Karpas-422 (cell line): ENCODE measurements around the gene BTN1A1. TPM values are rescaled to one million over a fixed set of nuclear protein-coding genes. Genes with fewer than 3 reads are reported as not detected.
"Not testable (repeated sequence)": the region's sequence is repeated elsewhere in the genome, so short reads cannot be mapped to it uniquely, and the experiment has no call there.

Experiments
- DNase-seq: peaks from one replicate; pipeline ENCODE4 v3.0.0-alpha.2; 2015
- H2AFZ ChIP-seq: fragments of 200-600 bp; sonication (generic); 2 replicates; pipeline ENCODE4 v1.6.1; 2014; ENCODE audit warnings: antibody characterized with exemption, low read length, mixed read lengths
- H3K27ac ChIP-seq: fragments of 200-600 bp; sonication (generic); 2 replicates; pipeline ENCODE4 v1.5.1; 2014; ENCODE audit warnings: mild to moderate bottlenecking, low read length, moderate library complexity
- H3K27me3 ChIP-seq: fragments of 200-600 bp; sonication (generic); 2 replicates; pipeline ENCODE4 v1.6.1; 2014; ENCODE audit warnings: low read length, mixed read lengths
- H3K36me3 ChIP-seq: fragments of 200-600 bp; sonication (generic); 2 replicates; pipeline ENCODE4 v1.6.1; 2014; ENCODE audit warnings: low read length, mixed read lengths; ENCODE audit not compliant: insufficient read depth
- H3K4me1 ChIP-seq: fragments of 200-600 bp; sonication (generic); 2 replicates; pipeline ENCODE4 v1.6.1; 2014; ENCODE audit warnings: mild to moderate bottlenecking, low read length, mixed read lengths
- H3K4me2 ChIP-seq: fragments of 200-600 bp; sonication (generic); 2 replicates; pipeline ENCODE4 v1.6.1; 2014; ENCODE audit warnings: low read length, low read depth, mild to moderate bottlenecking; ENCODE audit not compliant: poor library complexity, severe bottlenecking
- H3K4me3 ChIP-seq: fragments of 200-600 bp; sonication (generic); 2 replicates; pipeline ENCODE4 v1.5.1; 2014; ENCODE audit warnings: mild to moderate bottlenecking, antibody characterized with exemption, low read length, mixed read lengths
- H3K79me2 ChIP-seq: fragments of 200-600 bp; sonication (generic); 2 replicates; pipeline ENCODE4 v1.6.1; 2014; ENCODE audit warnings: mild to moderate bottlenecking, low read length, mixed read lengths
- H3K9ac ChIP-seq: fragments of 200-600 bp; sonication (generic); 2 replicates; pipeline ENCODE4 v1.6.0; 2014; ENCODE audit warnings: low read length
- H3K9me2 ChIP-seq: fragments of 200-600 bp; sonication (generic), shearing (Covaris generic); replicated peaks from 2 replicates; pipeline ENCODE4 v1.6.0; 2014; ENCODE audit warnings: mild to moderate bottlenecking, low read length, moderate library complexity; ENCODE audit not compliant: insufficient read depth
- H3K9me3 ChIP-seq: fragments of 300-700, 200-600 bp; sonication (generic); 2 replicates; pipeline ENCODE4 v1.6.1; 2014; ENCODE audit warnings: low read length, mixed read lengths
- H4K20me1 ChIP-seq: fragments of 200-600 bp; sonication (generic); 2 replicates; pipeline ENCODE4 v1.6.1; 2014; ENCODE audit warnings: mild to moderate bottlenecking, antibody characterized with exemption, low read length, low read depth; ENCODE audit not compliant: insufficient read depth
- total RNA-seq: library from RNA; depleted of rRNA; stranded (reverse); fragments of >200 nt; shearing (Covaris generic); gene quantifications from 2 replicates; pipeline ENCODE4 v1.2.3, GENCODE V29; 2014; ENCODE audit warnings: low replicate concordance

The BTN1A1 gene
- total RNA-seq, 1 experiment from 2014 or later: not detected

- H3K79me2 ChIP-seq: no peaks in the 10 kb centered on the region
- no peaks in the 10 kb centered on the region for H3K9me2 ChIP-seq
- peak overlapping the region; percentile 43 for H3K27ac ChIP-seq
- no peaks in the 10 kb centered on the region for H3K36me3 ChIP-seq
- no peaks in the 10 kb centered on the region for H3K27me3 ChIP-seq
- H2AFZ ChIP-seq: peak overlapping the region; percentile 77
- peak overlapping the region; percentile 68 for H3K4me3 ChIP-seq
- peak overlapping the region; percentile 79 for H3K4me2 ChIP-seq
- H4K20me1 ChIP-seq: no peaks in the 10 kb centered on the region
- no peaks in the 10 kb centered on the region for H3K9me3 ChIP-seq
- DNase-seq: peak; percentile 79
- peaks cover 13% of the 10 kb centered on the region for H3K4me1 ChIP-seq
- peak overlapping the region; percentile 71 for H3K9ac ChIP-seq
Observed at GRCh38 chr6:26521600-26522391, 21.7 kb downstream of the BTN1A1 start.

GRCh38 chr6:26522486-26523228 is 22.6 kb downstream of the BTN1A1 start:
- not testable (repeated sequence) for H3K36me3 ChIP-seq, H4K20me1 ChIP-seq, H3K27ac ChIP-seq, H3K9me3 ChIP-seq, DNase-seq, H3K4me3 ChIP-seq, H2AFZ ChIP-seq, H3K79me2 ChIP-seq, H3K9me2 ChIP-seq, H3K4me2 ChIP-seq, H3K9ac ChIP-seq, H3K27me3 ChIP-seq
- H3K4me1 ChIP-seq: peaks cover 13% of the 10 kb centered on the region

- H3K27me3 ChIP-seq, H2AFZ ChIP-seq, H3K4me2 ChIP-seq, DNase-seq, H3K9ac ChIP-seq, H3K27ac ChIP-seq, H3K4me3 ChIP-seq, H4K20me1 ChIP-seq, H3K79me2 ChIP-seq, H3K9me2 ChIP-seq, H3K36me3 ChIP-seq, H3K9me3 ChIP-seq: not testable (repeated sequence)
- peaks cover 13% of the 10 kb centered on the region for H3K4me1 ChIP-seq
Observed at GRCh38 chr6:26524314-26524713, 24.2 kb downstream of the BTN1A1 start.

- no peak for DNase-seq
- no peaks in the 10 kb centered on the region for H3K9me2 ChIP-seq
Observed at GRCh38 chr6:26524722-26525370, 24.7 kb downstream of the BTN1A1 start.

GRCh38 chr6:26525838-26526237 is 25.7 kb downstream of the BTN1A1 start:
- peaks cover 4% of the 10 kb centered on the region for H3K4me1 ChIP-seq
- H3K79me2 ChIP-seq: no peaks in the 10 kb centered on the region
- H3K9ac ChIP-seq: no peak overlapping the region
- H4K20me1 ChIP-seq: no peaks in the 10 kb centered on the region
- no peak overlapping the region for H2AFZ ChIP-seq
- H3K4me2 ChIP-seq: no peak overlapping the region
- no peaks in the 10 kb centered on the region for H3K9me3 ChIP-seq
- H3K27me3 ChIP-seq: no peaks in the 10 kb centered on the region
- H3K27ac ChIP-seq: no peak overlapping the region
- no peaks in the 10 kb centered on the region for H3K36me3 ChIP-seq
- H3K9me2 ChIP-seq: no peaks in the 10 kb centered on the region
- no peak for DNase-seq
- no peak overlapping the region for H3K4me3 ChIP-seq

More at GRCh38 chr6:26524722-26525370, 24.7 kb downstream of the BTN1A1 start:
- H3K27ac ChIP-seq: no peak overlapping the region
- H3K4me2 ChIP-seq: no peak overlapping the region
- no peaks in the 10 kb centered on the region for H3K79me2 ChIP-seq
- no peaks in the 10 kb centered on the region for H3K36me3 ChIP-seq
- H3K4me3 ChIP-seq: no peak overlapping the region
- no peaks in the 10 kb centered on the region for H3K27me3 ChIP-seq
- H3K4me1 ChIP-seq: peaks cover 11% of the 10 kb centered on the region
- no peaks in the 10 kb centered on the region for H4K20me1 ChIP-seq
- no peaks in the 10 kb centered on the region for H3K9me3 ChIP-seq
- no peak overlapping the region for H3K9ac ChIP-seq
- no peak overlapping the region for H2AFZ ChIP-seq

GRCh38 chr6:26526928-26527327 is 26.8 kb downstream of the BTN1A1 start:
- H3K27ac ChIP-seq: no peak overlapping the region
- no peaks in the 10 kb centered on the region; the same call in 1 of the 2 replicates for H3K9me2 ChIP-seq
- peaks cover under 1% of the 10 kb centered on the region for H3K4me1 ChIP-seq
- H3K4me3 ChIP-seq: no peak overlapping the region
- no peak for DNase-seq
- H3K27me3 ChIP-seq: no peaks in the 10 kb centered on the region
- H3K9me3 ChIP-seq: no peaks in the 10 kb centered on the region
- no peak overlapping the region for H3K4me2 ChIP-seq
- no peak overlapping the region for H3K9ac ChIP-seq
- H3K79me2 ChIP-seq: no peaks in the 10 kb centered on the region
- H4K20me1 ChIP-seq: no peaks in the 10 kb centered on the region
- H3K36me3 ChIP-seq: no peaks in the 10 kb centered on the region
- no peak overlapping the region for H2AFZ ChIP-seq

- H3K4me2 ChIP-seq: no peak overlapping the region
- no peaks in the 10 kb centered on the region for H3K27me3 ChIP-seq
- H3K4me3 ChIP-seq: no peak overlapping the region
- no peak for DNase-seq
- H3K9ac ChIP-seq: no peak overlapping the region
- H3K9me2 ChIP-seq: no peaks in the 10 kb centered on the region; the same call in 1 of the 2 replicates
- no peak overlapping the region for H3K27ac ChIP-seq
- peaks cover 21% of the 10 kb centered on the region for H3K4me1 ChIP-seq
- H3K79me2 ChIP-seq: no peaks in the 10 kb centered on the region
- no peaks in the 10 kb centered on the region for H3K36me3 ChIP-seq
- no peaks in the 10 kb centered on the region for H4K20me1 ChIP-seq
- no peaks in the 10 kb centered on the region for H3K9me3 ChIP-seq
- H2AFZ ChIP-seq: no peak overlapping the region
Observed at GRCh38 chr6:26530203-26530602, 30.1 kb downstream of the BTN1A1 start.

GRCh38 chr6:26531897-26532296 is 31.8 kb downstream of the BTN1A1 start:
- Histone ChIP-seq H3K79me2 (no peaks in the 10 kb centered on the region), H3K27me3 (no peaks in the 10 kb centered on the region), H3K36me3 (no peaks in the 10 kb centered on the region), H4K20me1 (no peaks in the 10 kb centered on the region), H3K9me3 (no peaks in the 10 kb centered on the region), H3K4me2 (peak overlapping the region; percentile 94), H3K4me1 (peaks cover 36% of the 10 kb centered on the region), H3K4me3 (0 out of 2 replicates have a peak overlapping the region, but pooled peaks have one; percentile 77), H2AFZ (peak overlapping the region; percentile 24), H3K9me2 (no peaks in the 10 kb centered on the region; the same call in 1 of the 2 replicates), H3K9ac (no peak overlapping the region), H3K27ac (no peak overlapping the region)
- no peak for DNase-seq
